Activated T-cell treated with anti-CD3 and anti-CD28 coated beads, Interleukin-2, amount 50 U/mL, for 24 hours (primary cell): ENCODE measurements around the gene ARID3B.
"Not testable (repeated sequence)": the region's sequence is repeated elsewhere in the genome, so short reads cannot be mapped to it uniquely, and the experiment has no call there.

Experiments used
- DNase-seq: peaks from one replicate; pipeline ENCODE4 v3.0.0-alpha.2; 2020
- H3K27ac Mint-ChIP-seq: 2 replicates; pipeline ENCODE4 v1.8.0; 2020; ENCODE audit warnings: mild to moderate bottlenecking, mixed read lengths
- H3K27me3 Mint-ChIP-seq: 2 replicates; pipeline ENCODE4 v1.8.0; 2020; ENCODE audit warnings: mixed read lengths
- H3K36me3 Mint-ChIP-seq: 2 replicates; pipeline ENCODE4 v1.8.0; 2020; ENCODE audit warnings: low read depth, mixed read lengths
- H3K4me1 Mint-ChIP-seq: 2 replicates; pipeline ENCODE4 v1.8.0; 2020; ENCODE audit warnings: low read depth, mixed read lengths
- H3K4me3 Mint-ChIP-seq: 2 replicates; pipeline ENCODE4 v1.8.0; 2020; ENCODE audit warnings: mild to moderate bottlenecking, moderate library complexity, mixed read lengths
- H3K9me3 Mint-ChIP-seq: 2 replicates; pipeline ENCODE4 v1.8.0; 2020; ENCODE audit warnings: mixed read lengths

Gene ARID3B

DNA sequence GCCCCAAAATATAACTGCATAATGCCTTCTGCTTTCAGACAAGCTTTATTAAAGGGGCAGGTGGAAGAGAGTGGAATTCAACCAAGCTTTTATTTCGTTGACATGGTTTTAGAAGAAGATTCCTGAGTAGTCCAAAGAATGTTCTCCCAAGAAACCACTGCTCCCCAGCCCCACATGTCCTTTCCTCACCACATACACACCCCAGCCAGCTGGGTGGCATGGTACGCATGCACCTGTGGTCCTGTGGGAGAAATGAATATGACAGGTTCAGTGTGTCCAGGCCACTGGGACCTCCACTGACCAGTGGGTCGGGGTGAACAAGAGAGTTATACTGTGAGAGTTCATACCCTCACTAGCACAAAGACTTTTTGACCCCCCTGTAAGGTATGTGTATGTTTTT lies 30.2 kb downstream of the ARID3B start:
- no peaks in the 10 kb centered on the region for H3K9me3 Mint-ChIP-seq
- H3K27me3 Mint-ChIP-seq = no peaks in the 10 kb centered on the region
- peak overlapping the region; percentile 41 for H3K27ac Mint-ChIP-seq
- DNase-seq = no peak
- H3K4me3 Mint-ChIP-seq = no peak overlapping the region
- H3K4me1 Mint-ChIP-seq = peaks cover 26% of the 10 kb centered on the region
- H3K36me3 Mint-ChIP-seq = peaks cover 91% of the 10 kb centered on the region

DNA sequence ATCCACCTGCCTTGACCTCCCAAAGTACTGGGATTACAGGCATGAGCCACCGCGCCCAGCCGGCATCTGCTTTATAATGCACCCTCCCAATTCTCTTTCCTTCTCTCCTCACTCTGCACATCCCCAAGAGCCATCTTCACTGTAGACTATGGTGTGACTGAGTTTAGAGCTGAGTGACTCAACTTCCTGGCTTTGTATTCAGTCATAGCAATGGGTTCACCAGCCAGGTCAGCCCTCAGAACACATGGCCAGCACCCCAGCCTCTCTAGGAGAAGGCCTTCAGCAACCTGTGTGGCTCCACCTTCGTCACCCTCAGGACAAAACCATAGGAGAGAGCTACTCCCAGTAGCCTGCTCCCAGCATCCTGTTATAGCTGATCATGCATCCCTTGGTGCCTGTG lies 33.0 kb downstream of the ARID3B start:
- Mint-ChIP-seq H3K9me3 (no peaks in the 10 kb centered on the region), H3K27ac (peak overlapping the region; percentile 80), H3K36me3 (peaks cover 92% of the 10 kb centered on the region), H3K4me3 (no peak overlapping the region), H3K27me3 (no peaks in the 10 kb centered on the region), H3K4me1 (peaks cover 11% of the 10 kb centered on the region)
- DNase-seq = no peak

DNA sequence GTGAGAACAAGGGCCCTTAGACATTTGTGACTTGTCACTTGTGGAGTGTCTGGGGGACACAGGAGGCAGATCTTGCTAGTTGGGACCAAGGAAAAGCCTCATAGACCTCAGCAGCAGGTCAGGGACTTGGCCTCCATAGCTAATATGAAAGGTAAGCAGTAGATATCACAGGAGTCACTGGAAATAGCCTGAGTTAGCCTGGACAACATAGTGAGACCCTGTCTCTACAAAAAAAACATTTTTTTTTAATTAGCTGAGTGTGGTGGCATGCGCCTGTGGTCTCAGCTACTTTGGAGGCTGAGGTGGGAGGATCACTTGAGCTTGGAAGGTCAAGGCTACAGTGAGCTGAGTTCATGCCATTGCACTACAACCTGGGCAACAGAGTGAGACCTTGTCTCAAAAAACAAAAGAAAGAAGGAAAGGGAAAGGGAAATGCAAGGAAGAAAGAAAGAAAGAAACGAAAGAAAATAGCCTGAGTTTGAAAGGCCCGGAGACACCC lies 37.5 kb downstream of the ARID3B start:
- Mint-ChIP-seq H3K27ac (peak overlapping the region; percentile 45), H3K4me1 (peaks cover 7% of the 10 kb centered on the region), H3K27me3 (no peaks in the 10 kb centered on the region), H3K9me3 (no peaks in the 10 kb centered on the region), H3K36me3 (peaks cover 82% of the 10 kb centered on the region), H3K4me3 (no peak overlapping the region)
- no peak for DNase-seq

DNA sequence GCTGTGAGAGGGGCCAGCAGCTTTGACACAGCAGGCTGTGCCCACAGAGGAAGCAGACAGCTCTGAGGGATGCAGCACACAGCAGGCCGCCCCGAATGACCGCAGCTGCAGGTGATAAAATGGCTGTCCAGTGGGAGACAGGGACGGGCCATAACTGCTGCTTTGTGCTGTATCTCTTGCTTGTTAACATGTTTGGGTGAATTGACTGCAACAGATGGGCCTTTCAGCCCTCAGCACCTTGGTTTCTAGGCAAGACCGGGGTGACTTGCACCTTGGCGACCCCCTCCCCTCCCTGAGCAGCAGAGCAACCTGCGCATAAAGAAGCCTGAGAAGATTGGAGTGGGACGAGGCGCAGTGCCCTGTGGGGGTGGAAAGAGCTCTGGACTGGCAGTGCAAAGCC lies 38.0 kb downstream of the ARID3B start:
- Mint-ChIP-seq H3K36me3 (peaks cover 82% of the 10 kb centered on the region), H3K4me1 (peaks cover 4% of the 10 kb centered on the region), H3K27me3 (no peaks in the 10 kb centered on the region), H3K9me3 (no peaks in the 10 kb centered on the region), H3K4me3 (no peak overlapping the region), H3K27ac (peak overlapping the region; percentile 16)
- no peak for DNase-seq

- Mint-ChIP-seq H3K9me3 (no peaks in the 10 kb centered on the region), H3K4me3 (no peak overlapping the region), H3K4me1 (no peaks in the 10 kb centered on the region), H3K27me3 (no peaks in the 10 kb centered on the region), H3K27ac (peak overlapping the region; percentile 44), H3K36me3 (peaks cover 77% of the 10 kb centered on the region)
- no peak for DNase-seq
Measured at GRCh38 chr15:74580538-74581350, 39.7 kb downstream of the ARID3B start.

DNA sequence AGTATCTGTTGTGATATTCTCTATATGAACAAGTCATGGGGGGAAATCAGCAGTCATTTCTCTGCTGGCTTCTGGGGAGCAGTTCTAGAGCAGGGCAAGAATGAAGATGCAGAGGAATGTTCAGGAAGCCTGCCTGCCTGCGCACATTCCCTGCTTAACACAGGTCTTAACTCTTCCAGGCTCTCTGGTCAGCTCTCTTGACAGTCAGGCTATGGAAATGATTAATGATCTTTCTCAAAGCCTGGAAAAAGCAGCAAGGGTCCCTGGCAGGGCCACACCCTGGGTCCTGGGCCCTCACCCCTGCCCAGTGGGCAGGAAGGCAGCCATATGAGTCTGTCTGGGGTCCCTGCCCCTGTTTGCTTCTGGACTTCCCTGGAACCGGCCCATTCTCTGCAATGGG lies 43.2 kb downstream of the ARID3B start:
- Mint-ChIP-seq H3K4me1 (no peaks in the 10 kb centered on the region), H3K4me3 (no peak overlapping the region), H3K36me3 (peaks cover 66% of the 10 kb centered on the region), H3K27me3 (no peaks in the 10 kb centered on the region), H3K9me3 (no peaks in the 10 kb centered on the region), H3K27ac (peak overlapping the region; percentile 58)
- no peak for DNase-seq

GRCh38 chr15:74584779-74585178 lies 43.8 kb downstream of the ARID3B start:
- Mint-ChIP-seq H3K27ac (peak overlapping the region; percentile 44), H3K4me3 (no peak overlapping the region), H3K9me3 (no peaks in the 10 kb centered on the region), H3K4me1 (no peaks in the 10 kb centered on the region), H3K36me3 (peaks cover 66% of the 10 kb centered on the region), H3K27me3 (no peaks in the 10 kb centered on the region)
- DNase-seq = no peak

- DNase-seq = no peak
- Mint-ChIP-seq H3K4me3 (no peak overlapping the region), H3K27ac (peak overlapping the region; percentile 44), H3K36me3 (peaks cover 69% of the 10 kb centered on the region), H3K4me1 (no peaks in the 10 kb centered on the region), H3K9me3 (no peaks in the 10 kb centered on the region), H3K27me3 (no peaks in the 10 kb centered on the region)
Measured at GRCh38 chr15:74585191-74585590, 44.2 kb downstream of the ARID3B start.

- Mint-ChIP-seq H3K27me3 (no peaks in the 10 kb centered on the region), H3K4me3 (no peak overlapping the region), H3K4me1 (no peaks in the 10 kb centered on the region), H3K27ac (no peak overlapping the region), H3K9me3 (no peaks in the 10 kb centered on the region), H3K36me3 (peaks cover 72% of the 10 kb centered on the region)
- no peak for DNase-seq
Measured at GRCh38 chr15:74585857-74586256, 44.8 kb downstream of the ARID3B start.

DNA sequence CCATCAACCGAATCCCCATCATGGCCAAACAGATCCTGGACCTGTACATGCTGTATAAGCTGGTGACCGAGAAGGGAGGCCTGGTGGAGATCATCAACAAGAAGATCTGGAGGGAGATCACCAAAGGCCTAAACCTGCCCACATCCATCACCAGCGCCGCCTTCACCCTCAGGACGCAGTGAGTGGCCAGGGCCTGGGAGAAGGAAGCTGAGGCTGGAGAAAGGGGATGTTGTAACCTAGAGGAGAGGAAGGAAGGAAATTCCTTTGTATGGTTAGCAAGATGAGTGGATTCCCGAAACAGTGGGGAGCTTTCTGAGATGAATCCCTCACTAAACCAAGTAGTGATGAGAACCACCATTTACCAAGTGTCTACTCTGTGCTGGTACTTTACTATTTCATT lies 48.8 kb downstream of the ARID3B start:
- DNase-seq = no peak
- Mint-ChIP-seq H3K27me3 (no peaks in the 10 kb centered on the region), H3K4me3 (no peak overlapping the region), H3K36me3 (peaks cover 78% of the 10 kb centered on the region), H3K27ac (no peak overlapping the region), H3K4me1 (no peaks in the 10 kb centered on the region), H3K9me3 (no peaks in the 10 kb centered on the region)

- Mint-ChIP-seq H3K27me3 (no peaks in the 10 kb centered on the region), H3K4me1 (peaks cover 2% of the 10 kb centered on the region), H3K27ac (peak overlapping the region; percentile 38), H3K9me3 (no peaks in the 10 kb centered on the region), H3K4me3 (no peak overlapping the region), H3K36me3 (peaks cover 72% of the 10 kb centered on the region)
- no peak for DNase-seq
Measured at GRCh38 chr15:74592222-74592621, 51.2 kb downstream of the ARID3B start.

DNA sequence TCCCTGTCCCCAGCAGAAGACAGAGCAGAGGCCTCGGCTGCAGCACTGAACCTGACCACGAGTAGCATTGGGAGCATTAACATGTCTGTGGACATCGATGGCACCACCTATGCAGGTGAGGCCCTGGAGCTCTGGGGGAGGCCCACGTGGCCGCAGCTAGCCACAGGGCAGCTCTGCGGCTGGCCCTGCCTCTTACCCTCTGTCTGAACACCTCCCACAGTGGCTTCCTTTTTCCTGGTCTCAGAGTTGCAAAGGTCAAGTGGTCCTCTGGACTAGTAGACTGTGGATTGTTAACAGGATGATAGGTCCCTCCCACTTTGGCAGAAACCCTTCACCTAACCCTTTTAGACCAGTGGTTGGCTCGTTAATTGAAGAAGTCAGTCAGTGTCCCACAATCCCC lies 52.1 kb downstream of the ARID3B start:
- no peak for DNase-seq
- H3K4me1 Mint-ChIP-seq = peaks cover 7% of the 10 kb centered on the region
- H3K27ac Mint-ChIP-seq = peak overlapping the region; percentile 38
- peaks cover 81% of the 10 kb centered on the region for H3K36me3 Mint-ChIP-seq
- no peaks in the 10 kb centered on the region for H3K9me3 Mint-ChIP-seq
- H3K4me3 Mint-ChIP-seq = no peak overlapping the region
- H3K27me3 Mint-ChIP-seq = no peaks in the 10 kb centered on the region

GRCh38 chr15:74594455-74594854 lies 53.4 kb downstream of the ARID3B start:
- H3K36me3 Mint-ChIP-seq = peaks cover 83% of the 10 kb centered on the region

GRCh38 chr15:74595271-74595670 lies 54.3 kb downstream of the ARID3B start:
- Mint-ChIP-seq H3K9me3 (no peaks in the 10 kb centered on the region), H3K4me3 (no peak overlapping the region), H3K4me1 (peaks cover 22% of the 10 kb centered on the region), H3K27me3 (no peaks in the 10 kb centered on the region), H3K27ac (peak overlapping the region; percentile 22), H3K36me3 (peaks cover 77% of the 10 kb centered on the region)
- no peak for DNase-seq

More at GRCh38 chr15:74594455-74594854, 53.4 kb downstream of the ARID3B start:
- Mint-ChIP-seq H3K27ac (peak overlapping the region; percentile 71), H3K9me3 (no peaks in the 10 kb centered on the region), H3K27me3 (no peaks in the 10 kb centered on the region), H3K4me1 (peaks cover 21% of the 10 kb centered on the region), H3K4me3 (no peak overlapping the region)
- DNase-seq = no peak

GRCh38 chr15:74596736-74597135 lies 55.7 kb downstream of the ARID3B start:
- not testable (repeated sequence) for H3K4me3 Mint-ChIP-seq, H3K27me3 Mint-ChIP-seq, DNase-seq, H3K9me3 Mint-ChIP-seq, H3K27ac Mint-ChIP-seq
- peaks cover 22% of the 10 kb centered on the region for H3K4me1 Mint-ChIP-seq
- peaks cover 62% of the 10 kb centered on the region for H3K36me3 Mint-ChIP-seq
